HCT116 (cell line): ENCODE results near the gene ZDBF2. TPM values are rescaled to one million over a fixed set of nuclear protein-coding genes. Genes with fewer than 3 reads are reported as not detected.

Experiments used
- ATAC-seq: fragments of 200-7000 bp; cut with Tn5 transposase; 2 replicates; pipeline ENCODE4 v1.9.1; 2020; ENCODE audit warnings: mild to moderate bottlenecking, moderate library complexity
- BruUV-seq: library from RNA; stranded (reverse); fragments of 400-500 nt; replicated peaks from 2 replicates; lab custom pipeline; 2021; lab: Mats Ljungman, UMichigan
- CTCF ChIA-PET: fragments of 300-600 bp; sonication (Branson Sonifier 250); formaldehyde crosslinking; loops from one replicate; lab custom pipeline; 2021; ENCODE audit warnings: antibody characterized with exemption; lab: Charles Lee
- POLR2A ChIA-PET: fragments of 300-600, 350-600 bp; sonication (Branson Sonifier 250); formaldehyde crosslinking; loops from one replicate; lab custom pipeline; 2021; ENCODE audit warnings: antibody characterized with exemption; lab: Charles Lee
- RAD21 ChIA-PET, 2 experiments: fragments of 300-600 bp; sonication (Branson Sonifier 250); formaldehyde crosslinking; loops; one replicate each; lab custom pipeline; 2023; ENCODE audit warnings: low total read pairs in 2 of 2; ENCODE audit not compliant: uncharacterized antibody in 2 of 2, unreplicated experiment in 2 of 2, low non-redundant PET in 1 of 2; lab: Charles Lee
- DNase-seq: peaks from one replicate; pipeline ENCODE4 v3.0.0-alpha.2; 2010; ENCODE audit warnings: low read depth, low spot score
- H2AFZ ChIP-seq: fragments of 200-600 bp; shearing (Covaris generic), sonication (generic); 2 replicates; pipeline ENCODE4 v1.6.1; 2017; ENCODE audit warnings: low read depth, mixed run types, mixed read lengths, antibody characterized with exemption, low read length; ENCODE audit not compliant: poor library complexity, severe bottlenecking
- H3K27ac ChIP-seq: 2 replicates; pipeline ENCODE4 v1.5.1; 2012; ENCODE audit warnings: low read depth, low read length
- H3K27me3 ChIP-seq: fragments of 200-600 bp; sonication (generic); 2 replicates; pipeline ENCODE4 v1.6.1; 2016; ENCODE audit warnings: mixed run types, low read length, mixed read lengths; ENCODE audit not compliant: insufficient read depth
- H3K36me3 ChIP-seq, 2 experiments: fragments of 200-500 bp in 1 of 2; fragments of 200-600 bp in 1 of 2; sonication (Bioruptor generic) in 1 of 2; sonication (generic) in 1 of 2; 2 replicates each; pipeline versions ENCODE4 v1.5.1 to v1.6.1; 2014 to 2016; ENCODE audit warnings: low read length in 2 of 2, inconsistent platforms in 1 of 2, mixed read lengths in 1 of 2, mixed run types in 1 of 2; ENCODE audit not compliant: insufficient read depth in 2 of 2, control insufficient read depth in 1 of 2
- H3K4me1 ChIP-seq, 2 experiments: fragments of 200-600 bp in 1 of 2; sonication (generic) in 1 of 2; 2 replicates each; pipeline versions ENCODE4 v1.5.1 to v1.6.1; 2012 to 2017; ENCODE audit warnings: low read length in 2 of 2, inconsistent platforms in 1 of 2, mild to moderate bottlenecking in 1 of 2, mixed read lengths in 1 of 2, mixed run types in 1 of 2, moderate library complexity in 1 of 2; ENCODE audit not compliant: insufficient read depth in 2 of 2, control insufficient read depth in 1 of 2
- H3K4me2 ChIP-seq: fragments of 200-600 bp; sonication (generic); 2 replicates; pipeline ENCODE4 v1.6.1; 2017; ENCODE audit warnings: mixed run types, low read length, mixed read lengths
- H3K4me3 ChIP-seq, 2 experiments: fragments of 200-600 bp in 1 of 2; sonication (generic) in 1 of 2; replicated peaks in 1 of 2; 2 replicates each; pipeline ENCODE4 v1.5.1; 2011 to 2016; ENCODE audit warnings: low read length in 2 of 2, control low read depth in 1 of 2, low read depth in 1 of 2, mild to moderate bottlenecking in 1 of 2, mixed read lengths in 1 of 2, mixed run types in 1 of 2
- H3K79me2 ChIP-seq: fragments of 200-600 bp; sonication (generic); 2 replicates; pipeline ENCODE4 v1.6.1; 2017; ENCODE audit warnings: mild to moderate bottlenecking, mixed run types, low read length, moderate library complexity, mixed read lengths; ENCODE audit not compliant: insufficient read depth
- H3K9ac ChIP-seq: fragments of 200-600 bp; sonication (generic); 2 replicates; pipeline ENCODE4 v1.6.1; 2016; ENCODE audit warnings: low read length, mixed read lengths
- H3K9me2 ChIP-seq: fragments of 200-600 bp; sonication (generic), shearing (Covaris generic); 2 replicates; pipeline ENCODE4 v1.6.1; 2017; ENCODE audit warnings: mixed run types, mild to moderate bottlenecking, moderate library complexity; ENCODE audit not compliant: insufficient read depth
- H3K9me3 ChIP-seq, 2 experiments: fragments of 200-500 bp in 1 of 2; fragments of 200-600 bp in 1 of 2; sonication (Bioruptor generic) in 1 of 2; sonication (generic) in 1 of 2; 2 replicates each; pipeline ENCODE4 v1.6.1; 2014 to 2017; ENCODE audit warnings: low read length in 2 of 2, mixed read lengths in 2 of 2, inconsistent platforms in 1 of 2, low read depth in 1 of 2, mild to moderate bottlenecking in 1 of 2, mixed run types in 1 of 2, moderate library complexity in 1 of 2; ENCODE audit not compliant: control insufficient read depth in 1 of 2, insufficient read depth in 1 of 2
- H4K20me1 ChIP-seq: fragments of 200-600 bp; sonication (generic), shearing (Covaris generic); 2 replicates; pipeline ENCODE4 v1.6.1; 2017; ENCODE audit warnings: mixed run types, mild to moderate bottlenecking, moderate library complexity; ENCODE audit not compliant: insufficient read depth
- CBX3 ChIP-seq: IDR thresholded peaks from 2 replicates; pipeline ENCODE4 v1.6.1; 2012; ENCODE audit warnings: low read depth
- EGR1 ChIP-seq: IDR thresholded peaks from 2 replicates; pipeline ENCODE4 v1.6.1; 2012; ENCODE audit warnings: low read depth
- ELF1 ChIP-seq: IDR thresholded peaks from 2 replicates; pipeline ENCODE4 v1.6.1; 2012; ENCODE audit warnings: low read depth, borderline replicate concordance
- EZH2 ChIP-seq: fragments of 200-600 bp; sonication (generic); IDR thresholded peaks from 2 replicates; pipeline ENCODE4 v1.6.1; 2017; ENCODE audit warnings: antibody characterized with exemption, mixed run types
- EZH2phosphoT487 ChIP-seq: fragments of 200-600 bp; IDR thresholded peaks from 2 replicates; pipeline ENCODE4 v1.6.1; 2018; ENCODE audit warnings: antibody characterized with exemption, borderline replicate concordance
- FOSL1 ChIP-seq: IDR thresholded peaks from 2 replicates; pipeline ENCODE4 v1.6.1; 2012; ENCODE audit warnings: low read depth
- POLR2A ChIP-seq: IDR thresholded peaks from 2 replicates; pipeline ENCODE4 v1.7.0; 2011; ENCODE audit warnings: borderline replicate concordance; ENCODE audit not compliant: insufficient read depth, insufficient read length; ENCODE audit errors: extremely low read depth
- POLR2AphosphoS5 ChIP-seq: IDR thresholded peaks from 2 replicates; pipeline ENCODE4 v1.6.1; 2011; ENCODE audit warnings: mild to moderate bottlenecking, low read depth, low read length, moderate library complexity
- RAD21 ChIP-seq: IDR thresholded peaks from 2 replicates; pipeline ENCODE4 v1.6.1; 2012; ENCODE audit warnings: low read depth, mild to moderate bottlenecking
- SIN3A ChIP-seq: IDR thresholded peaks from 2 replicates; pipeline ENCODE4 v1.6.1; 2012; ENCODE audit warnings: low read depth
- SP1 ChIP-seq: IDR thresholded peaks from 2 replicates; pipeline ENCODE4 v1.6.1; 2012; ENCODE audit warnings: low read depth
- SRF ChIP-seq: IDR thresholded peaks from 2 replicates; pipeline ENCODE4 v1.6.1; 2012; ENCODE audit warnings: low read depth
- TCF7L2 ChIP-seq: IDR thresholded peaks from 2 replicates; pipeline ENCODE4 v1.7.0; 2011; ENCODE audit warnings: borderline replicate concordance, inconsistent platforms; ENCODE audit not compliant: insufficient read depth, insufficient read length; ENCODE audit errors: extremely low read depth
- YY1 ChIP-seq: IDR thresholded peaks from 2 replicates; pipeline ENCODE4 v1.6.1; 2011; ENCODE audit warnings: low read length, low read depth, moderate library complexity, mild to moderate bottlenecking; ENCODE audit not compliant: insufficient replicate concordance; ENCODE audit errors: extremely low read depth
- ZFX ChIP-seq: fragments of 450-650 bp; IDR thresholded peaks from 2 replicates; pipeline ENCODE4 v1.6.1; 2017
- ZNF274 ChIP-seq: fragments of 200-500 bp; sonication (Bioruptor generic); IDR thresholded peaks from 2 replicates; pipeline ENCODE4 v1.6.1; 2014; ENCODE audit warnings: mild to moderate bottlenecking, low read depth, low read length, inconsistent platforms
- intact Hi-C: fragments of 100-400 bp; cut with micrococcal nuclease; formaldehyde crosslinking; loops from 2 replicates; pipeline ENCODE4 v1.10.0; 2022
- total RNA-seq: library from RNA; stranded (reverse); gene quantifications from one replicate; pipeline ENCODE4 v1.2.1, GENCODE V29; 2021; ENCODE audit not compliant: unreplicated experiment
- TF ChIP-seq, protein P1 (sequence below): IDR thresholded peaks from 2 replicates; pipeline ENCODE4 v1.6.1; 2011; ENCODE audit warnings: mild to moderate bottlenecking, low read length, moderate library complexity; ENCODE audit not compliant: insufficient replicate concordance; ENCODE audit errors: extremely low read depth
- TF ChIP-seq, protein P2 (sequence below), 3 experiments: fragments of 200-600 bp in 1 of 3; sonication (generic) in 1 of 3; IDR thresholded peaks in 2 of 3; conservative IDR thresholded peaks in 1 of 3; 2 replicates each; pipeline ENCODE4 v1.5.1; 2012 to 2017; ENCODE audit warnings: low read depth in 2 of 3, low read length in 2 of 3, antibody characterized with exemption in 1 of 3, borderline replicate concordance in 1 of 3, control low read depth in 1 of 3, mild to moderate bottlenecking in 1 of 3, mixed read lengths in 1 of 3, mixed run types in 1 of 3, moderate library complexity in 1 of 3; ENCODE audit not compliant: insufficient read depth in 1 of 3
- TF ChIP-seq, protein P3 (sequence below): IDR thresholded peaks from 2 replicates; pipeline ENCODE4 v1.6.1; 2012

ZDBF2 gene
- total RNA-seq, 1 experiment from 2014 or later: 9.2 TPM

DNA sequence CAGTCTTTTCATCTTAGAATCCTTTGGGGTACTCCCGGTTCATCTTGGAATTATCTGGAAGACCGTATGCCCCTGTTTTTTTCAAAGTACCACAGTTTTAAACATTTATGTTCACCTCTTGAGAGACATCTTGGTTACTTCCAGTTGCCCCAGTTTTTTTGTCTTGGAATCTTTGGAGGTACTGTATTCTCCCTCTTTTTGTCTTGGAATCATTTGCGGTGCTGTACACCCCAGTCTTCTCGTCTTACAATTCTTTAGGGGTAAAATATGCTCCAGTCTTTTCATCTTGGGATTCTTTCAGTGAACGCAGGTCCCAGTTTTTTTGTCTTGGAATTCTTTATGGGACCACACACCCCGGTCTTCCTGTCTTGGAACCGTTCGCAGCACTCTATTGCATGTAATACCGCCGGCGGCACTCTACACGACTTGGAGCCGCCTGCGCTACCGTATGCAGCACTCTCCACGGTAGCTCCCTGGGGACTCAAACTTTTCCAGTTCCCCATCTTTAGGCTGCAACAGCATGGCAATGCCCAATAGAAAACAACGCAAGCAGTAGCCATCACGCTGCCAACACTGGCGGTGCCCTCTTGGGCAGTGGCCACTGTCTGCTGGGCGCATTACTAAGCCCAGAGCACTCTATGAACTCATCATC, 21.2 kb upstream of the ZDBF2 start:
- H3K27ac ChIP-seq: no peak overlapping the region
- H3K27me3 ChIP-seq: no peaks in the 10 kb centered on the region
- no peaks in the 10 kb centered on the region for H3K4me1 ChIP-seq
- no peaks in the 10 kb centered on the region for H3K79me2 ChIP-seq
- CTCF ChIA-PET: no interaction called here
- no peaks in the 10 kb centered on the region for H3K36me3 ChIP-seq
- H2AFZ ChIP-seq: no peak overlapping the region
- ATAC-seq (no peak), DNase-seq (no peak)
- H3K9ac ChIP-seq: no peak overlapping the region
- H3K4me3 ChIP-seq: no peak overlapping the region
- TF ChIP-seq, protein P1, sequence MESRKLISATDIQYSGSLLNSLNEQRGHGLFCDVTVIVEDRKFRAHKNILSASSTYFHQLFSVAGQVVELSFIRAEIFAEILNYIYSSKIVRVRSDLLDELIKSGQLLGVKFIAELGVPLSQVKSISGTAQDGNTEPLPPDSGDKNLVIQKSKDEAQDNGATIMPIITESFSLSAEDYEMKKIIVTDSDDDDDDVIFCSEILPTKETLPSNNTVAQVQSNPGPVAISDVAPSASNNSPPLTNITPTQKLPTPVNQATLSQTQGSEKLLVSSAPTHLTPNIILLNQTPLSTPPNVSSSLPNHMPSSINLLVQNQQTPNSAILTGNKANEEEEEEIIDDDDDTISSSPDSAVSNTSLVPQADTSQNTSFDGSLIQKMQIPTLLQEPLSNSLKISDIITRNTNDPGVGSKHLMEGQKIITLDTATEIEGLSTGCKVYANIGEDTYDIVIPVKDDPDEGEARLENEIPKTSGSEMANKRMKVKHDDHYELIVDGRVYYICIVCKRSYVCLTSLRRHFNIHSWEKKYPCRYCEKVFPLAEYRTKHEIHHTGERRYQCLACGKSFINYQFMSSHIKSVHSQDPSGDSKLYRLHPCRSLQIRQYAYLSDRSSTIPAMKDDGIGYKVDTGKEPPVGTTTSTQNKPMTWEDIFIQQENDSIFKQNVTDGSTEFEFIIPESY: no peak
- TF ChIP-seq YY1 (no peak), ELF1 (no peak), POLR2AphosphoS5 (no peak), POLR2A (no peak), ZNF274 (no peak), EZH2 (no peak), ZFX (no peak), EZH2phosphoT487 (no peak), EGR1 (no peak), FOSL1 (no peak), RAD21 (no peak), SP1 (no peak), TCF7L2 (no peak), SIN3A (no peak), CBX3 (no peak), SRF (no peak)
- TF ChIP-seq, protein P2, sequence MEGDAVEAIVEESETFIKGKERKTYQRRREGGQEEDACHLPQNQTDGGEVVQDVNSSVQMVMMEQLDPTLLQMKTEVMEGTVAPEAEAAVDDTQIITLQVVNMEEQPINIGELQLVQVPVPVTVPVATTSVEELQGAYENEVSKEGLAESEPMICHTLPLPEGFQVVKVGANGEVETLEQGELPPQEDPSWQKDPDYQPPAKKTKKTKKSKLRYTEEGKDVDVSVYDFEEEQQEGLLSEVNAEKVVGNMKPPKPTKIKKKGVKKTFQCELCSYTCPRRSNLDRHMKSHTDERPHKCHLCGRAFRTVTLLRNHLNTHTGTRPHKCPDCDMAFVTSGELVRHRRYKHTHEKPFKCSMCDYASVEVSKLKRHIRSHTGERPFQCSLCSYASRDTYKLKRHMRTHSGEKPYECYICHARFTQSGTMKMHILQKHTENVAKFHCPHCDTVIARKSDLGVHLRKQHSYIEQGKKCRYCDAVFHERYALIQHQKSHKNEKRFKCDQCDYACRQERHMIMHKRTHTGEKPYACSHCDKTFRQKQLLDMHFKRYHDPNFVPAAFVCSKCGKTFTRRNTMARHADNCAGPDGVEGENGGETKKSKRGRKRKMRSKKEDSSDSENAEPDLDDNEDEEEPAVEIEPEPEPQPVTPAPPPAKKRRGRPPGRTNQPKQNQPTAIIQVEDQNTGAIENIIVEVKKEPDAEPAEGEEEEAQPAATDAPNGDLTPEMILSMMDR (IDR thresholded peaks at IDR 0.05 in 2 of 3, conservative IDR thresholded peaks at IDR 0.05 in 1 of 3; ENCODE audit: borderline replicate concordance in 1 of 3, insufficient read depth in 1 of 3, low read depth in 2 of 3, low read length in 2 of 3): no peak
- TF ChIP-seq, protein P3, sequence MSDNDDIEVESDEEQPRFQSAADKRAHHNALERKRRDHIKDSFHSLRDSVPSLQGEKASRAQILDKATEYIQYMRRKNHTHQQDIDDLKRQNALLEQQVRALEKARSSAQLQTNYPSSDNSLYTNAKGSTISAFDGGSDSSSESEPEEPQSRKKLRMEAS: no peak
- RAD21 ChIA-PET: no interaction called here
- no peaks in the 10 kb centered on the region for H3K9me2 ChIP-seq
- no peaks in the 10 kb centered on the region for H4K20me1 ChIP-seq
- H3K9me3 ChIP-seq: no peaks in the 10 kb centered on the region
- H3K4me2 ChIP-seq: no peak overlapping the region
- POLR2A ChIA-PET: no interaction called here
- intact Hi-C loops: no loop called here
- no TSS peak for BruUV-seq
